Raji (cell line): Measurements from ENCODE around the gene BTBD19.

Experiments
- POLR2A ChIP-seq: IDR thresholded peaks from 2 replicates; pipeline ENCODE4 v1.6.1; 2011; ENCODE audit warnings: low read depth, low read length, control low read depth; ENCODE audit not compliant: insufficient read depth

The BTBD19 gene

DNA sequence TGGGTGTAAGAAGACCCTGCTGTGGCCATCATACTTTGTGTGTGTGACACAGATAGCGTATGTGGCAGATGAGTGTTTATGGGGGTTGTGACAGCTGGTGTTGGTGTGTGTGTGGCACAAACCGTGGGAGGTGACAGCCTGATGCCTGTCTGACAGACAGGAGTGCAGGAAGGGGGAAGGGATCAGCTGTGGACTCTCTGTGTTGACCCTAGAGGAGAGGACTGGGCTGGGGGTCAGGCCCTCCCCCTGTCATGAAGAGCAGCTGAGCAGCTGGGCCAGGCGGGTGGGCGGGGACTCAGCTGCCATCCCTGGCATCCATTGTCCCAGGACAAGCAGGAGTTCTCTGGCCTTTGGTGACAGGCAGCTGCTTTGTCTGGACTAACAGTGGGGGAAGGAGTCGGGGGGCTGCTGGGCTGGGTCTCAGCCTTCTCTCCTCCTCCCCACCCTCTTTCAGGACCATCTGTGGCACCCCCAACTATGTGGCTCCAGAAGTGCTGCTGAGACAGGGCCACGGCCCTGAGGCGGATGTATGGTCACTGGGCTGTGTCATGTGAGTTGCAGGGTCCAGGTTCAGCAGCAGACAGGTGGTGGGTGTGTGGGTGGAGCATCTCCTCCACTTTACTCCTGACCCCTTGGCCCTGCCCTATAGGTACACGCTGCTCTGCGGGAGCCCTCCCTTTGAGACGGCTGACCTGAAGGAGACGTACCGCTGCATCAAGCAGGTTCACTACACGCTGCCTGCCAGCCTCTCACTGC, 5.8 kb upstream of the BTBD19 start:
- TF ChIP-seq POLR2A: no peak

DNA sequence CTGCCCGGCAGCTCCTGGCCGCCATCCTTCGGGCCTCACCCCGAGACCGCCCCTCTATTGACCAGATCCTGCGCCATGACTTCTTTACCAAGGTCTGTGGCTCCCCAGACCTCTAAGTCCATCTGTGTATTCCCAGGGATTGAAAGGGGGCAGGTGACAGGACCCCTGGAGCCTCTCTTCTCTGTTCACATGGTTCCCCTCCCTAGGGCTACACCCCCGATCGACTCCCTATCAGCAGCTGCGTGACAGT, 5.3 kb upstream of the BTBD19 start:
- no peak for TF ChIP-seq POLR2A

DNA sequence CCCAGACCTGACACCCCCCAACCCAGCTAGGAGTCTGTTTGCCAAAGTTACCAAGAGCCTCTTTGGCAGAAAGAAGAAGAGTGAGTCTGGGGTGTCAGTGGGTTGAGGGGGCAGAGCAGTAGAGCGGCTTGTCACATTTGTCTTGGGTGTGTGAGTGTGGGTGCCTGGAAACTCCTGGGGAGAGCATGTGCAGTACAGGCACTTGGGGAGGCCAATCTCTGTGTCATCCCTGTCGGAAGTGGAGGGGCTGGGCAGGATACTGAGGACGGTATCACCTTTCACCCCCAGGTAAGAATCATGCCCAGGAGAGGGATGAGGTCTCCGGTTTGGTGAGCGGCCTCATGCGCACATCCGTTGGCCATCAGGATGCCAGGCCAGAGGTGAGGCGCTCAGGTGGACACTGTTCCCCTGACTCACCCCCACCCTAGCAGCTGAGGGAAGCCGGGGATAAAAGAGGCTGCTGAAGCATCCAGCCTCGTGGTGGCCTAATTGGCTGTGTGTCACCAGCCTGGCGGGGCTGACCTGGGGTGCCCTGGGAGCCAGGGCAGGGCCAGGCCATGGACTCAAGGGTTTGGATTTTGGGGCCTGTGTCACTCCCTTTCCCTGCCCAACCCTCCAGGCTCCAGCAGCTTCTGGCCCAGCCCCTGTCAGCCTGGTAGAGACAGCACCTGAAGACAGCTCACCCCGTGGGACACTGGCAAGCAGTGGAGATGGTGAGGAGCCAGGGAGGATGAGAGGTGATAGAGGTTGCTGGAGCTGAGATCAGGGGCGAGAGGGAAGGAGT, 4.8 kb upstream of the BTBD19 start:
- TF ChIP-seq POLR2A: no peak

DNA sequence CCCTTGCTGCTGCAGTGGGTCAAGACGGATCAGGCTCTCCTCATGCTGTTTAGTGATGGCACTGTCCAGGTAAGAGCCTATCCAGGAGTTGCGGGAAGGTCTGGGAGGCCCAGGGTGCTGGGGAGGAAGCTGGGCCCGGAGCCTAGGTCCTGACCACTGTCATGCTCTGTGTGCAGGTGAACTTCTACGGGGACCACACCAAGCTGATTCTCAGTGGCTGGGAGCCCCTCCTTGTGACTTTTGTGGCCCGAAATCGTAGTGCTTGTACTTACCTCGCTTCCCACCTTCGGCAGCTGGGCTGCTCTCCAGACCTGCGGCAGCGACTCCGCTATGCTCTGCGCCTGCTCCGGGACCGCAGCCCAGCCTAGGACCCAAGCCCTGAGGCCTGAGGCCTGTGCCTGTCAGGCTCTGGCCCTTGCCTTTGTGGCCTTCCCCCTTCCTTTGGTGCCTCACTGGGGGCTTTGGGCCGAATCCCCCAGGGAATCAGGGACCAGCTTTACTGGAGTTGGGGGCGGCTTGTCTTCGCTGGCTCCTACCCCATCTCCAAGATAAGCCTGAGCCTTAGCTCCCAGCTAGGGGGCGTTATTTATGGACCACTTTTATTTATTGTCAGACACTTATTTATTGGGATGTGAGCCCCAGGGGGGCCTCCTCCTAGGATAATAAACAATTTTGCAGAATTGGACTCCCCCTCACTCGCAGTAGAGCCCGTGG, 2.9 kb upstream of the BTBD19 start:
- TF ChIP-seq POLR2A: no peak

DNA sequence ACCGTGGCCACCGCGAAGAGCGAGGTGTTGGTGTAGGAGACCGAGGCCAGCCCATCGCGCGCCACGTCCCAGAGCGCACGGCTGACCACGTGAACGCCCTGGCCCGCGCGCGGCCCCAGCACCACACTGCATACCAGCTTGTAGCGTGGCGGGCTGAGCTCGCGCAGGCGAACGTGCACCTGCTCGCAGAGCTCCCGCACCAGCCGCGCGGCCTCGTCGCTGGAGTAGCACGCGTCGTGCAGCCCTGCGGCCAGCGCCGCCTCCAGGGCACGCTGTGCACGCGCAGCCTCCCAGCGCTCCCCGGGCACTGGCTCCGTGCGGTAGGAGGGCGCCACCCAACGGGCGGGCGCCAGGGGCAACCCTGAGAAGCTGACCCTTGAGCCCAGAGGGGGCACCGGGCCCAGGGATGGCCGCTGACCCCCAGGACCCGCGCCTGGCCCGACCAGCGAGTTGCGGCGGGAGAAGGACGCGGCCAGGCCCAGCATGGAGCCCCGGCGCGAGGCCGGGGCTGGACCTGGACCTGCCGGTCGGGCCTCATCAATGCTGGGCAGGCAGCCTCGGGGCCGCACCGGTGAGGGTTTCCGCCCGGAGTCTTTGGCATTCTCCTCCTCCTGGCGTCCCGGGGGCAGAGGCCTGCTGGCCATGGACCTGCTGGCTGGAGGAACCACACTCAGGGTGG, 2.2 kb upstream of the BTBD19 start:
- TF ChIP-seq POLR2A: no peak

DNA sequence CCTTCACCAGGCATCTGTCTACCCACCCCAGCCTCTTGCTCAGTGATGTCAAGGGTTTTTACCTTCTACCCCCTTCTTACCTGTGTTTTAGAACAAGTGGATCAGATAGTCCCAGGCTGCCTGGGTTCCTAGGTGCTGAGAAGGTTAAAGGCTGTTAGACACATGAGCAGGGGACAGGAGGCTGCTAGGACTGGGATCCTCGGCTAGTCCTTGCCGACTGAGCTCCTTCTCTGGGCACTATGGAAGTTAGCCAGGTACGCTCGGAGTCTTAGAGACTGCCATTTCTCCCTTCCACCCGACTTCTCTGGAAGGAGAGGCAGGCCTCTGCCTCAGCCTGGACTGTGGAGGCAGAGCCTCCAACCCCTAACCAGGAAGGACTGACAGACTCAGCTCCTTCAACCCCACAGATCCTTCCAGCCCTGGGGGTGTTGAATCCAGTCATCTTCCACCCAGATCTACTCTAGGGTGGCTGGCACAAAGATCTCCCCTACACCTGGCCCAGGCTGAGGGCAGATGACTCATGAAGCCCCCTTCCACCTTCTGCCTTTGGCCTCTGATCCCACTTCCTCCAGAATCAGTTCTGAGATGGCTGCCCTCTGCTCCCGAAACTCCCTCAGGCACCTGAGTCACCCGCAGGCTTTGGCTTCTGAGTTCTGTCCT, 1.5 kb upstream of the BTBD19 start, which contains the start of gene DYNLT4:
DYNLT4 (minus strand) TSS at position 648 of the 660 bp plus-strand sequence. CDS start 683 bp downstream, outside the sequence.
- TF ChIP-seq POLR2A: no peak

DNA sequence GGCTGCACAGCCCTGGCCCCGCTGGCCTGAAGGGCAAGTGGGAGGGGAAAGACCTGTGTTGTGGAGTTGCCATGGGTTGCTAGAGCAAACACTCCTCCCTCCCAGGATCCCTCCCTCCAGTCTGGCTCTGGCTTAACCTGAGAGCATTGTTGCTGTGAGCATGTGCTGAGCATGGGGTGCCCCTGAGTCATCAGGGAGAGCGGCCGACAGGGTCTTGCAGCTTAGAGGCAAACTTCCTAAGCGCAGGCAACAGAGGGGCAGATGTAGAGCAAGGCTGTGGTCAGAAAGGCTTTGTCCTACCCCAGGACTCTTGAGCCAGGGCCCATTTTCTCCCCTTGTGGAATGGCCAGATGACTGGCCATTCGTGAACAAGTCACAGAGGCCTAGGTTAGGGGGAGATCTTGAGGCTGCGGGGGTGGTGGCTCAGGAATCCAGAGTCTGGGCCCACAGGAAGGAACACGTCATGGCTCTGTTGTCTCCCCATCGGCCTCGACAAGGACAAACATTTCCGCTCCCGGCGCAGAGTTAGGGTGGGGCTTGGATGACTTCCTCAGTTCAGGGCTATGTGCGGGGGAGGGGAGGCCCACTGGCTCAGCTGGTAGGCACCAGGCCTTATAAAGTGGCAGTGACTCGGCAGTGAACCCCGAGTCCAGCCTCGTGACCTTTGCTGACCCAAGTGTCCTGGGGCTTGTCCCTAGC, 810 bp upstream of the BTBD19 start:
- no peak for TF ChIP-seq POLR2A

DNA sequence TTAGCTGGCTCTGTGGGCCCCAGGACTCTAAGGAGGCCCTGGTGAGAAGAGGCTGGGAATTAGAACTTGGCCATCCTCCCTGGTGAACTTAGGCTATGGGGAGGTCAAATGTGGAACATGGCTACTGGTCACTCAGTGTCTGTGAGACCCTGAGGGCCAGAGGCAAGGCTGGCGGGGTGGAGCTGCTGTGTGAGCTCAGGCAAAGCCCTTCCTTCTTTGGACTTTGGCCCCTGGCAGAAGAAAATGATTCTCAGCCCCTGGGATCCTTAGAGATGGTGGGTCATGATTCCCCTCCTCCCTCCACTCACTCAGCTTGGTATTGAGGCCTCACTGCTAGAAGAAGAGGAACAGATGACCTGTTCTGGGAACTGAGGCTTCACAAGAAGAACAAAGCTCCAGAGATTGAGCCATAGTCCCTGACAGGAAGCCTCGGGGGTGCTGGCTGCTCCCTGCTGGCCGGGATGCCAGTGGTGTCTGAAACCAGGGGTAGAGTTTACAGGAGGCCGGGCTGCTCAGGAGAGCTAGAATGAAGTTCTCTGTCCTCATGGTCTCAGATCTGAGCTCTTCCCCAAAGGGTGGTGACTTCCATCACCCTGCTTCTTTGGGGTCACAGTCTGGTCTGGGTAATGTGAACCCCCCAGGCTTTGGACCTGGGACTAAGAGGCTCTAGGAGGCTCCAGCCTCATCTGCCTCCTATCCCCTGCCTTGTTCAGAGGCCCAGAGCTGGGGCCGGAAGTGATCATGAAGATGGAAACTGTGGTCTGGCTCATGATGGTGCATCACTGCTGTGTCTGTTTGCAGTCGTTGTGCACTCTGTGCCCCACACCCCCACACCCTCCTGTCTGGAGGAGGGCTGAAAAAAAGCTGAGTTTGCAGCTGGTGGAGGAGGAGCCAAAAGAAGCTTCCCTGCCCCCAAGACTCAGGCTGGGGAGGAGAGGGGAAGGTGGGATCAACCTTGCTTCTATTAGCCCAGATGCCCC, 905 bp downstream of the BTBD19 start:
- peak; percentile 68 for TF ChIP-seq POLR2A

DNA sequence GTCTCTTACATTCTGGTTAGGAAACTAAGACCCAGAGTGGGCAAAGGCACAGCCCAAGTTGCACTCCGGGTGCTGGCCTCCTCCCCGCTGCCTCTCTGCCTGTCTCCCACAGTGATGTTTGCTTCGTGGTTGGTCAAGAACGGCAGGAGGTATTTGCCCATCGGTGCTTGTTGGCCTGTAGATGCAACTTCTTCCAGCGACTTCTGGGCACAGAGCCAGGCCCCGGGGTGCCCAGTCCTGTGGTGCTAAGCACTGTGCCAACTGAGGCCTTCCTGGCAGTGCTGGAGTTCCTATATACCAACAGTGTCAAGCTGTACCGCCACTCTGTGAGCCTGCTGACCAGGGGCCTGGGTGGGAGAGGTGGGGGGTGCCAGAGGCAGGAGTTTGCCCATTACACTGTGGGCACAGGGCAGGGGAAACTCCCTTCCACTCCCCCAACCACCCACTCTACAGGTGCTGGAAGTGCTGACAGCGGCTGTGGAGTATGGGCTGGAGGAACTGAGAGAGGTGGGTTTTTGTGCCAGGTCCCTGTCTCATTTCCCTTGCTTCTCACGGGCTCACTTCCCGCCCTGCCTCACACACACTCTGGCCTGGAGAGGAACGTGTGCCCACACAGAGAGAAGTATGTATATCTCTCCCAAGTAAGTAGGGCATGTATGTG, 1.9 kb downstream of the BTBD19 start:
- TF ChIP-seq POLR2A: no peak

DNA sequence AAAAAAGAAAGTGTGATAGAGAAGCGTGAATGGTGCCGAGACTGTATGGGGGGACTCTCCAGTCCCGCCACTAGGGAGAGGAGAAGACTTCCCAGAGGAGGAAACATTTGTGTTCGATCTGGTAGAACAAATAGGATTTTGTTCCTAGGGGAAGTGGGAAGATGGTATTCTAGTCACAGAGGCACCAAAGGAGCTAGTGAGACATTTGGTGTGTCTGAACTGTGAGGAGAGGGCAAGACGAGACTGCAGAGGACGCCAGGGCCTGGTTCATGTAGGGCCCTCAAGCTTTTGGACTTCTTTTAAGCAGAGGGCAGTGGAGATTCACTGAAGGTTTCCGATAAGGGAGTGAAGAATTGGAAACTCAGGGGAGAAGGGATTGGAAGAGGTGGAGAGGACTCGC, 2.9 kb downstream of the BTBD19 start:
- TF ChIP-seq POLR2A: no peak

DNA sequence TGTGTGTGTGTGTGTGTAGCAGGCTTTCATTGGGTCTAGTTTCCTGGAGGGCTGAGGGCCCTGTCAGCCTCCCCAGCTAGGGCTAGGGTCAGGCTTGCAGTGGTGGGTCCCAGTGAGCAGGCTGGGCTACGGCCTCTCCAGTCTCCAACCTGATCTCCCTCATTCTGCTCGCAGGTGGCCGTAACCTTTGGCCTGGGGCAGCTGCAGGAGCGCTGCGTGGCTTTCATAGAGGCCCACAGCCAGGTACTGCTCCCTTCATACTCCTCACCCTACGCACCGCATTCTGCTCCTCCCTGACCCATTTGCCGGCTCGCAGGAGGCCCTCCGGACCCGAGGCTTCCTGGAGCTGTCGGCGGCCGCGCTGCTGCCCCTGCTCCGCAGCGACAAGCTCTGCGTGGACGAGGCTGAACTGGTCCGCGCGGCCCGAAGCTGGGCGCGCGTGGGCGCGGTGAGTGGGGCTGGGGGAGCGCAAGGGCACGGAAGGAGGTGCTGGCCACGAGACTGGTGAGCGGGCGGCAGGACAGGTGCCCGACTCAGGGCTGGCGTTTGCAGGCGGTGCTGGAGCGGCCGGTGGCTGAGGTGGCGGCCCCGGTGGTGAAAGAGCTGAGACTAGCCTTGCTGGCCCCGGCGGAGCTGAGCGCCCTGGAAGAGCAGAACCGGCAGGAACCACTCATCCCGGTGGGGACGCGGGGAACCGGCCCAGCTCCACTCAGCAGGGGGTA, 4.7 kb downstream of the BTBD19 start:
- no peak for TF ChIP-seq POLR2A

DNA sequence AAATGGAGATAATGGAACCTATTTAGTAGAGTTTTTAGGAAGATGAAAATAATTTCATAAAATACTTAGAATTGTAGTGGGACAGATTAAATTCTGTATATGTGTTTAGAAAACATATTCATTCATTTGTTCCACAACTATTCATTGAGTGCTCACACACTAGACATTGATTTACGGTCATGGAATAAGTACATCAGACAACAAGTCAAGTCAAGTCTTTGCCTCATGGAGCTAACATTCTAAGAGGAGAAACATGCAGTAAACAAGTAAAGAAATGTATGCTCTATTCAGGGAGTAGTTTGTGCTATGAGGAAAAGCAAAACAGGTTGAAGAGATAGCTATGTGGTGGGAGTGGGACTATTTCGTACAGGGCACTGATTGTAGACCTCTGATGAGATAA, 9.0 kb downstream of the BTBD19 start:
- no peak for TF ChIP-seq POLR2A
